ENCODE measurements around the gene OR6M1.

The OR6M1 gene

DNA sequence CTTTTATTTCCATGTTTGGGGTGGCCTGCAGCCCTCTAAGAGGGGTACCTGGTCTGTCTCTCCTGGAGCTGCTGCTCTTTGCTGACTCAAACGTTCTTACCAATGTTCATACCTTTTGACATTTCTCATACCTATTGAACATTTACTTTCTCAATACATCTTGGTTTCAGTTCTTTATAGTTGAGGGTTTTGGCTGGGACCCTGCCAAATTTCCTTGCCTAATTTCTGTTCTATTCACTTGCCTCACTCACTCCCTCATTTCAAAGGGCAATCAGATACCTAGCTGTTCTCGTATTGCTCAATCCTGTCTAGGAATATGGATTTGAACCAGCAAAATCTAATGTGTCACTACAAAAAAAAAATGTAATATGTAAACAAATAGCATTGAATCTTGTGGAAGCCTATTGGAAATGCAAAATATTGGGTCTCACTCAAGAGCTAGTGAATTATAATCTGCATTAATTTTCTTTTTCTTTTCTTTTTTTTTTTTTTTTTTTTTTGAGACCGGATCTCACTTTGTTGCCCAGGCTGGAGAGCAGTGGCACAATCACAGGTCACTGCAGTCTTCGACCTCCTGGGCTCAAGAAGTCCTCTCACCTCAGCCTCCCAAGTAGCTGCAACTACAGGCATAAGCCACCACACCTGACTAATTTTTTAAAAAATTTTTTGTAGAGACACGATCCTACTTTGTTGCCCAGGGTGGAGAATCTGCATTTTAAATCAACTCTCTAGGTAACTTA, 7.5 kb downstream of the OR6M1 start:
- H3K4me3 Mint-ChIP-seq, result no peak overlapping the region

DNA sequence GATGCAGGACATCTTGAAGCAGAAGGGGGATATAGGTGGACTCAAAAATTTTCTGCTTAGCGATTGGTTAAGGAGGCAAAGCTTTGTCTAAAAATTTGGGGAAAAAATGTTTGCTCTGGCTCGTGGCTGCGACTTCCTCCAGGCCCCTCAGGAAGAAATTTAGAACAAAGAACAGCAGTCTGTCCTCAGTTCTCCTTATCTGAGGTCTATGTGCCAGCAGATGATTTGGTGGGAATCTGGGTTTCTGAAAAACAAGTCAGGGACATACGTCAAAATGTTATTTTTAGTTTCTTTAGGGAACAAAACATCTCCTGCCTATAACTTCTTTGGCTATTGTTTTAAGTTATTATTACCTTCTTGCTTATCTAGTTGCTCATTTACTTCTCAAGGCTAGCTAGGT, 8.1 kb downstream of the OR6M1 start:
- Mint-ChIP-seq H3K36me3 (ENCODE audit: low read depth) (no peaks in the 10 kb centered on the region), H3K27ac (no peak overlapping the region), H3K27me3 (peaks cover 5% of the 10 kb centered on the region), H3K4me3 (no peak overlapping the region), H3K9me3 (no peaks in the 10 kb centered on the region), H3K4me1 (ENCODE audit: low read depth) (no peaks in the 10 kb centered on the region)

More for the DNA sequence above, 7.5 kb downstream of the OR6M1 start:
- Mint-ChIP-seq H3K27ac (no peak overlapping the region), H3K9me3 (no peaks in the 10 kb centered on the region), H3K27me3 (peaks cover 4% of the 10 kb centered on the region), H3K36me3 (ENCODE audit: low read depth) (no peaks in the 10 kb centered on the region), H3K4me1 (ENCODE audit: low read depth) (no peaks in the 10 kb centered on the region)

DNA sequence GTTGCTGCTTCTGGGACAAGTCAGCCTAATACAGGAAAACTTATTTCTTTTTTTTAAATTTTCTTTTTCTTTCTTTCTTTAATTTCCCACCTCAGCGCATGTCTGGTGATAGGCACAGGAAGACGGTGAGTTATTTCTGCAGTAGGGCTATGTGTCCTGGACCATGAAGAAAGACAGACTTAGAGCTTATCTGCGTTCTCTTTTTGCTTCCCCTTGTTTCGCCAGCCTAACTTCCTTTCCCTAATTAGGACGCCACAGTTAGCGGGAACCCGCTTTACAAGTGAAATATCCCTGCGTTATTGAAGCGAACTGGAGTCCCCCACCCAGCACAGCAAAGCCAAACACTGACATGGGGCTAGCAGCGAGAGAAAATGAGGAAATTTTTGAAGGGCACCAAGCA, 8.6 kb downstream of the OR6M1 start:
- Mint-ChIP-seq H3K4me3 (no peak overlapping the region), H3K9me3 (no peaks in the 10 kb centered on the region), H3K4me1 (ENCODE audit: low read depth) (no peaks in the 10 kb centered on the region), H3K27ac (no peak overlapping the region), H3K36me3 (ENCODE audit: low read depth) (no peaks in the 10 kb centered on the region), H3K27me3 (peaks cover 4% of the 10 kb centered on the region)

DNA sequence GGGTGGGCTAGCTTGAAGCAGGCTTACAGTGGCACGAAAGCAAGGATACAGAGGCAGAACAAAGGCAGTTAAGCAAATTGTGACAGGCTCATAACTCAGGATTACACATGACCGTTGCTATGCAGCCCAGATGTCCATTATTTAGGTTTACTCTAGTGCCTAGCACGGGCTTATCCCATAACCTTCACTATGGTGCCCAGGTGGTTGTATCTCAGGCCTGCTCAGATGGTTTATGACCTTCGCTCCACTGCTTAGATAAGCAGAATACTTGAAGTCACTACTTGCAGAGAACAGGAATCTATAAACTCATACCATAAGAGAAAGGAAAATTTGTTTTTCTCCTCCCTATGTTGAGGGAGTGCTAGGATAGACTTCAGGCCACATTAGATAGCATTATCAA, 9.0 kb downstream of the OR6M1 start:
- H3K36me3 Mint-ChIP-seq (ENCODE audit: low read depth), result no peaks in the 10 kb centered on the region
- peaks cover 4% of the 10 kb centered on the region for H3K27me3 Mint-ChIP-seq
- no peaks in the 10 kb centered on the region for H3K9me3 Mint-ChIP-seq
- H3K4me1 Mint-ChIP-seq (ENCODE audit: low read depth), result no peaks in the 10 kb centered on the region
- H3K27ac Mint-ChIP-seq, result no peak overlapping the region
- no peak overlapping the region for H3K4me3 Mint-ChIP-seq

DNA sequence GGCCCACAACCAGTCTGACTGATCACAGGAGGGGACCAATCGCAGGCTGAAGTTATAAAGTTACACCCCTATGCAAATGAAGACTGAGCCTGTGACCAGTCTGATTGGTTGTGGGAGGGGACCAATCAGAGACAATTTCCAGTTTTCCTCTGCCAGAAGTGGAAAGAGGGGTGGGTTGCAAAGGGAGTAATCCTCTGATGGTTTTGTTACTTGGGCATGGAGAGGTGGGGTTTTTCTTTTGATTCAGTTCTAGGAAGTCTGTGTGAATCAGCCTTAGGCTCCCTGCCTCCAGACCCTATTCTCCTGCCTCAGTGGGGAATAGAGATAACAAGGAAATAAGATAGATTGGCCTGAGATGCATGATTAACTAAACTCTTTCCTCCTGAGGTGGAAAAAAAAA, 9.9 kb downstream of the OR6M1 start:
- H3K27ac Mint-ChIP-seq, result no peak overlapping the region
- no peaks in the 10 kb centered on the region for H3K4me1 Mint-ChIP-seq (ENCODE audit: low read depth)
- peaks cover 4% of the 10 kb centered on the region for H3K27me3 Mint-ChIP-seq
- no peak overlapping the region for H3K4me3 Mint-ChIP-seq
- no peaks in the 10 kb centered on the region for H3K9me3 Mint-ChIP-seq
- H3K36me3 Mint-ChIP-seq (ENCODE audit: low read depth), result no peaks in the 10 kb centered on the region

DNA sequence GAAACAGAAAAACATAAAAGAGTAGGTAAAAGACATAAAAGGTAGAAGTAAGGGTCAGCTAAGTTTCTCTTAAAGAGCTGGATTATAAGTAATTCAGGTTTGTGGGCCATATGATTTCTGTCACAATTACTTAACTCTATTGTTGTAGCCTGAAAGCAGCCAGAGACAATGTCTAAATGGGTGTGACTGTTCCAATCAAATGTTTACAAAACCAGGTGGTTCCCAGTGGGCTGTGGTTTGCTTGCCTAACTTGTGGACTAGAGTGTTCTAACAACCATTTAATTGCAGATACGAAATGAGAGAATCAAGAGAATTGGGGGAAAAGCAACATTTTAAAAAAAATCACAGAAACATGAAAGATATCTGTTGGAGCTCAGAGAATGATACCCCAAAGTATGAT, 22.6 kb downstream of the OR6M1 start:
- Mint-ChIP-seq H3K4me3 (no peak overlapping the region), H3K9me3 (no peaks in the 10 kb centered on the region), H3K27ac (no peak overlapping the region), H3K27me3 (peaks cover 26% of the 10 kb centered on the region), H3K36me3 (ENCODE audit: low read depth) (no peaks in the 10 kb centered on the region), H3K4me1 (ENCODE audit: low read depth) (no peaks in the 10 kb centered on the region)

DNA sequence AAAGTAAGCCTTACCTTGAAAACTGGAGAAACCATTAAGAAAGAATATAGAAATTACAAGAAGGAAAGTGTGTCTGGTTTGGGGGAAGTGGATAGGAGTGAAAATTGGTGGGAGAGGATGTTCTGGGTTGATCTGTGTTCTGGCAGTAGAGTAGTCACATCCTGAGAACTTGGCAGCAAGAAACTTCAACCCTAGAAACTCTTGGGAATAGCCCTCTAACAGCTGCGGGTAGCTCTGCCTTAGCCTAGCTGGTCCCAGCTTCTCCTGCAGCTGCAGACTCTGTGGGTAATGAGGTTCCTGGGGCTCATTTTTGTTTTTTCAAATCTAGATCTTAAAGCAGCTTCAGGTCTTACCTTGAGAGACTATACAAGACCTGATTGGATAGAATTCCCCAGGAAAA, 27.6 kb downstream of the OR6M1 start:
- Mint-ChIP-seq H3K36me3 (ENCODE audit: low read depth) (no peaks in the 10 kb centered on the region), H3K27me3 (peaks cover 9% of the 10 kb centered on the region), H3K9me3 (no peaks in the 10 kb centered on the region), H3K4me1 (ENCODE audit: low read depth) (no peaks in the 10 kb centered on the region), H3K4me3 (no peak overlapping the region), H3K27ac (no peak overlapping the region)

GRCh38 chr11:123775715-123776549, 30.2 kb downstream of the OR6M1 start:
- Mint-ChIP-seq H3K27me3 (no peaks in the 10 kb centered on the region), H3K36me3 (ENCODE audit: low read depth) (no peaks in the 10 kb centered on the region), H3K9me3 (no peaks in the 10 kb centered on the region), H3K4me3 (no peak overlapping the region), H3K27ac (no peak overlapping the region), H3K4me1 (ENCODE audit: low read depth) (no peaks in the 10 kb centered on the region)

- Mint-ChIP-seq H3K27me3 (no peaks in the 10 kb centered on the region), H3K4me3 (no peak overlapping the region)
Observed at GRCh38 chr11:123775289-123775688, 30.9 kb downstream of the OR6M1 start.

DNA sequence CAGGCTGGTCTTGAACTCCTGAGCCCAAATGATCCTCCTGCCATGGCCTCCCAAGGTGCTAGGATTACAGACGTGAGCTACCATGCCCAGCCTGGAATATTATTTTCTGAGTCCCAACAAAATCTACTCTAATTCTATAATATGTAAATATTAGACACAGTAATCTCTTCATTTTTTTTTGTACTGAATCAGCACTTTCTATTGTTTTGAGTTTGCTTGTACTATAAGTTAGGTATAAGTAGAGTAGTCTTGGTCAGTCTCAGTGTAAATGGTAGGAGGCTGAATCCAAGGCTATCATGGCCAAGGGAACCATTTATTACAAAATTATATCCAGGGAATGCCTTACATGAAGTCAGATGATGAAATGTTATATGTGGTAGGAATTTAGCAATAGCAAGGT, 32.2 kb downstream of the OR6M1 start:
- Mint-ChIP-seq H3K4me3 (no peak overlapping the region), H3K36me3 (ENCODE audit: low read depth) (no peaks in the 10 kb centered on the region), H3K27ac (no peak overlapping the region), H3K27me3 (no peaks in the 10 kb centered on the region), H3K9me3 (no peaks in the 10 kb centered on the region), H3K4me1 (ENCODE audit: low read depth) (no peaks in the 10 kb centered on the region)

More at GRCh38 chr11:123775289-123775688, 30.9 kb downstream of the OR6M1 start:
- H3K9me3 Mint-ChIP-seq, result no peaks in the 10 kb centered on the region
- H3K36me3 Mint-ChIP-seq (ENCODE audit: low read depth), result no peaks in the 10 kb centered on the region
- H3K27ac Mint-ChIP-seq, result no peak overlapping the region
- H3K4me1 Mint-ChIP-seq (ENCODE audit: low read depth), result no peaks in the 10 kb centered on the region

DNA sequence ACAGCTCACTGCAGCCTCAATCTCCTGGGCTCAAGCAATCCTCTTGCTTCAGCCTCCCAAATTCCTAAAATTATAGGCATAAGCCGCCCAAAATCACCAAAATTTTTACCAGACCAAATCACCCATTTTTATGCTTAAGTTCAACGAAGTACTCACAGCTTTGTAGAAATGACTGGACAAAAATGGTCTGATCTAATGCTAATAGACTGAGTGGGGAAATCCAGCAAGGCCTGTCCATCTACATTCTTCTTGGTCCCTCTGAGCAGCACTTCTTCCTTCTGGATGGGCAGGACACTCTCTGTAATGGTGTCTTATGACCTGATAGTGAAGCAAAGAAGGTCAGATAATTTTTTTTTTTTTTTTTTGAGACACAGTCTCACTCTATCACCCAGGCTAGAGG, 33.1 kb downstream of the OR6M1 start:
- Mint-ChIP-seq H3K36me3 (ENCODE audit: low read depth) (no peaks in the 10 kb centered on the region), H3K27ac (no peak overlapping the region), H3K4me3 (no peak overlapping the region), H3K9me3 (no peaks in the 10 kb centered on the region), H3K27me3 (peaks cover 5% of the 10 kb centered on the region), H3K4me1 (ENCODE audit: low read depth) (no peaks in the 10 kb centered on the region)

DNA sequence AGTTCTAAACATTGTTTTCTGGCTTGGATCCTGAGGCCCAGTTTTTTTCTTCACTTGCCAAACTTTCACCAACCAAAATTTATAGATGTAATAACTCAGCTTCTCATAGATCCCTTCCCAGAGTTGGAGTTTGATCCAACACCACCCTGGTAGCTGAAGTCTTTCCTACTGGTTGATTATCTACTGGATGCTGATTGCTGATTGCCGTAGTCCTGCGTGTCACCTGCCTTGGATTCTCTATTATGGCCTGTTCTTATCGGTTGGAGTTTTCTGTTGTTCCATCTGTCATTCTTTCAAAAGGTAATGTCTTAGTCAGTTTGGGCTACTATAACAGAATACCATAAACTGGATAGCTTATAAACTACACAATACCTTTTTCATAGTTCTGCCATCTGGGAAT, 34.5 kb downstream of the OR6M1 start:
- Mint-ChIP-seq H3K27ac (no peak overlapping the region), H3K27me3 (peaks cover 12% of the 10 kb centered on the region), H3K4me1 (ENCODE audit: low read depth) (no peaks in the 10 kb centered on the region), H3K9me3 (no peaks in the 10 kb centered on the region), H3K4me3 (no peak overlapping the region), H3K36me3 (ENCODE audit: low read depth) (no peaks in the 10 kb centered on the region)

GRCh38 chr11:123770712-123771111, 35.4 kb downstream of the OR6M1 start:
- no peaks in the 10 kb centered on the region for H3K9me3 Mint-ChIP-seq
- no peaks in the 10 kb centered on the region for H3K4me1 Mint-ChIP-seq (ENCODE audit: low read depth)
- H3K27me3 Mint-ChIP-seq, result peaks cover 12% of the 10 kb centered on the region
- no peak overlapping the region for H3K4me3 Mint-ChIP-seq
- no peaks in the 10 kb centered on the region for H3K36me3 Mint-ChIP-seq (ENCODE audit: low read depth)
- H3K27ac Mint-ChIP-seq, result no peak overlapping the region

DNA sequence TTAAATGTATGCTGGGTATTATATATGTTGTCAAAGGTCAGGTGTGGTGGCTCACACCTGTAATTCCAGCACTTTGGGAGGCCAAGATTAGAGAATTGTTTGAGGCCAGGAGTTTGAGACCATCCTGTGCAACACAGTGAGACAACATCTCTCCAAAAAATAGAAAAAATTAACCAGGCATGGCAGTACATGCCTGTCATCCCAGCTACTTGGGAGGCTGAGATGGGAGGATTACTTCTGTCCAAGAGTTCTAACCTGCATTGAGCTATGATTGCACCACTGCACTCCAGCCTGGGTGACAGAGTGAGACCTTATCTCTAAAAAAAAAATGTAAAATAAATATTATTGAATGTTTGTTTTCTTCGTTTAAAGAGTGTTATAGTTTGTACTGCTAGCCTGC, 40.5 kb downstream of the OR6M1 start:
- H3K36me3 Mint-ChIP-seq (ENCODE audit: low read depth), result peaks cover 8% of the 10 kb centered on the region
- H3K4me1 Mint-ChIP-seq (ENCODE audit: low read depth), result no peaks in the 10 kb centered on the region
- peaks cover 28% of the 10 kb centered on the region for H3K27me3 Mint-ChIP-seq
- no peak overlapping the region for H3K27ac Mint-ChIP-seq
- no peak overlapping the region for H3K4me3 Mint-ChIP-seq
- H3K9me3 Mint-ChIP-seq, result peaks cover 20% of the 10 kb centered on the region

DNA sequence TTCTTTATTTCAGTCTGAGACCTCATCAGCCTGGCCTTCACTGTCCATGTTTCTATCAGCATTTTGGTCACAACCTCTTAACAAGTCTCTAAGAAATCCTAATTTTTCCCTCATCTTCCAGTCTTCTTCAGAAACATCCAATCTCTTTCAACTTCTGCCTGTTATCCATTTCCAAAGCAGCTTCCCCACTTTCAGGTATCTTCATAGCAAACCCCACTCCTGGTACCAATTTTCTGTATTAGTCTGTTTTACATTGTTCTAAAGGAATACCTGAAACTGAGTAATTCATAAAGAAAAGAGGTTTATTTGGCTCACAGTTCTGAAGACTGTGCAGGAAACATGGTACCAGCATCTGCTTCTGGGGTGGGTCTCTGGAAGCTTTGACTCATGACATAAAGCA, 43.7 kb downstream of the OR6M1 start:
- no peaks in the 10 kb centered on the region for H3K4me1 Mint-ChIP-seq (ENCODE audit: low read depth)
- H3K36me3 Mint-ChIP-seq (ENCODE audit: low read depth), result peaks cover 8% of the 10 kb centered on the region
- no peak overlapping the region for H3K4me3 Mint-ChIP-seq
- no peak overlapping the region for H3K27ac Mint-ChIP-seq
- peaks cover 30% of the 10 kb centered on the region for H3K27me3 Mint-ChIP-seq
- peaks cover 20% of the 10 kb centered on the region for H3K9me3 Mint-ChIP-seq

Data from stimulated activated naive CD8-positive, alpha-beta T cell treated with anti-CD3 and anti-CD28 coated beads, Interleukin-15, Interleukin-2, amounts not matched to agents 100 ng/mL and 50 ng/mL, for 24 hours (primary cell).